ENCODE measurements around the gene IQCK.
"Not testable (repeated sequence)": the region's sequence is repeated elsewhere in the genome, so short reads cannot be mapped to it uniquely, and the experiment has no call there.

Gene IQCK

DNA sequence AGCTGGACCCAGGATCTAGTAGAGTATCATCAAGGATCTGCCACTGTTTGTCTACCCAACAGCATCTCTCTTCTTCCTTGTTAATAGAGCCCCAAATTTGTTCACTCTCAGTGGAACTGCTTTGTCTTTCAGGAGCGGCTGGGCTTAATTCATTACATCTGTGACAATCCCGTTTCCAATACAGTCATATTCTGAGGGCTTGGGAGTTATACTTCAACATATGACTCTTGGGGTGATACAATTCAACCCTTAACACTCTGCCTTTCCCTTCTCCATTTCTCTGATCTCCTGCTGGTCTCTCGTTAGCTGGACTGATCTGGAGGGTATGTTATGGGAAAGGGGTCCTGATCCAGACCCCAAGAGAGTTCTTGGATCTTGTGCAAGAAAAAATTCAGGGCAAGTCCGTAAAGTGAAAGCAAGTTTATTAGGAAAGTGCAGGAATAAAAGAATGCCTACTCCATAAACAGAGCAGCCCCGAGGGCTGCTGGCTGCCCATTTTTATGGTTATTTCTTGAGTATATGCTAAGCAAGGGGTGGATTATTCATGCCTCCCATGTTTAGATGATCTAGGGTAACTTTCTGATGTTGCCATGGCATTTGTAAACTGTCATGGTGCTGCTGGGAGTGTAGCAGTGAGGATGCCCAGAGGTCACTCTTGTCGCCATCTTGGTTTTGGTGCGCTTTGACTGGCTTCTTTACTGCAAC, 42.4 kb downstream of the IQCK start:
- DNase-seq: no peak

DNA sequence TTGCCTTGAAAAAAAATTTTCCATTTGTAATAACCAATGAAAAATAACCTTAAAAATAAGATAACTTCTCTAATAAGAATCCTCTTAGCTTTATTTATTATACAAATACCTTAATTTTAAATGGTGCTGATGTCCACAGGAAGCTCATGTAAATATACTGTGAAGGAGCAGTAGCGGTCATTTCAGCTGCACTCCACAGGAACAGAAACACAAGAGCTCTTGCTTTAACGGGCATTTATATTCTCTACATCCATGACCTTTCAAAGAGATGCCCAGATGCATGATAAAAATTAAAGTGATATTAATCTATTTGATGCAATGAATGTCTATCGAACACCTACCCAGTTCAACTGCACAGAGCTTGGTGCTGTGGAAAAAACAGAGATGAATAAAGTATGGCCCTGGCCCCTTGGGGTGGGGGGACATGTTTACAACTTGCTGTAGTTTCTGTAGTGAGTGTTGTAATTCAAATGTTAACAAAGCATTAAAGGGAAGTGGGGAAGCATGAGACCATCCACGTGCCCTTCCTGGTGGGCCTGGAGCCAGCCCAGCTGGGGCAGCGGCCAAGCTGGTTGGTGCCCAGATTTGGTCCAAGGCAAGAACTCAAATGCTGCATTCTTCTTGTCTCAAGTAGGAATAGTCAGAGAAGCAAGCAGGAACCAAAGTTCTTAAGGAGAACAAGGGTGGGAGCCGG, 47.9 kb downstream of the IQCK start:
- DNase-seq: no peak

DNA sequence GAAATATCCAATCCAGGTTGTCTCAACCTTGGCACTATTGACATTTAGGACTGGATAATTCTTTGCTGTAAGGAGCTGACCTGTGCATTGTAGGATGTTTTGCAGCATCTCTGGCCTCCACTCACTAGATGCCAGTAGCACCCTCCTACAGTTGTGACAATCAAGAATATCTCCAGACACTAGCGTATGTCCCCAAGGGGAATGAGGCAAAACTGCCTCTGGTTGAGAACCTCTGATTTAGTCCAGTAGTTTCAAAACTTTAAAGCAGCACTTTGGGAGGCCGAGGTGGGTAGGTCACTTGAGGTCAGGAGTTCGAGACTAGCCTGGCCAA, 48.4 kb downstream of the IQCK start:
- DNase-seq: no peak

DNA sequence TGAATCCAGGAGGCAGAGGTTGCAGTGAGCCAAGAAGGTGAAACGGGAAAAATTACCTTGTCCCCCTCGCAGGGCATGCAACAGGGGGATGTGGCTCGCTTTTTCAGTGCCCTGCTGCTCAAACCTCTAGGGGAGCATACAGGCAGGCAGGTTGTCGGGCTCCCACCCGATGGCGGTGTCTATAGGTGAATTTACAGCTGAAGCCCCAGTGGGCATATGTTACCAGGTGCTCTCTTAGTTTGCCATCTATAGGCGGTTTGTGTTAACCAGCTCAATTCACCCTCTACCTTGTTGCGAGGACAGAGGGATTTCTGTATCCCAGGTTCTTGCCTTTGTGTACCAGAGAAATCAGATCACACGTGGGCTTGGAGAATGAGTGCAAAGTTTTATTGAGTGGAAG, 48.9 kb downstream of the IQCK start:
- no peak for DNase-seq

DNA sequence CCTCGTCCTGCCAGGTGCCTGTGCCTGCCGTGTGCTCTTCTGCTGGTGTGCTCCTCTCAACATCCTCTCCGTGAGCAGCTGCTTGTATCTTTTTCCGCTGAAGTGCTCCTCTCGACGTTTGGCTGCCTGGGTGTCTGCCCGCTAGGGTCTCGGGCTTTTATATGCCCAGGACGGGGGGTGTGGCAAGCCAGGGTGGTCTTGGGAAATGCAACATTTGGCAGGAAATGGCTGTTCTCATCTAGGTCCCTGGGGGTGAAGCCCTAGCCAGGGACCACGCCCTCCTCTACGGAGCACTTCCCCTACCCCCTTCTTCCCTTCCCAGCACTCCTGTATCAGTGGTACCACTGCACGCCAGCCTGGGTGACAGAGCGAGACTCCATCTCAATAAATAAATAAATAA, 49.4 kb downstream of the IQCK start:
- DNase-seq: no peak

DNA sequence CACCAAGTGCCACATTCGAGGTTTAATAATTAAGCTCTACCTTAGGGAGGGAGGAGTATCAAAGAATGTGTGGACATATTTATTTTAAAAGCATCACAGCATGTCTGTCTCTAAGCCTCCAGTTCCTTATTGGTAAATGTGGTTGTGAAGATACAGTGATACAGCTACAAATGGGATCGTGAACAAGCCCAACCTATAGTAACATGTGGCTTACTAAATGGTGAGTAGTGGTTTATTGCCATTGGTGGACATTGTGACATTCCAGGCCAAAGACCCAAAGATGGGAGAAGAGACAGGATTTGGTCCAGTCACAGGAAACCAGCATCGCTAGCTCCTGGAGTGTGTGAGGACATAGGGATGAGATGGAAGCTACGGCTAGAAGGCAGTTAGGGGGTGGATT, 51.2 kb downstream of the IQCK start:
- no peak for DNase-seq

DNA sequence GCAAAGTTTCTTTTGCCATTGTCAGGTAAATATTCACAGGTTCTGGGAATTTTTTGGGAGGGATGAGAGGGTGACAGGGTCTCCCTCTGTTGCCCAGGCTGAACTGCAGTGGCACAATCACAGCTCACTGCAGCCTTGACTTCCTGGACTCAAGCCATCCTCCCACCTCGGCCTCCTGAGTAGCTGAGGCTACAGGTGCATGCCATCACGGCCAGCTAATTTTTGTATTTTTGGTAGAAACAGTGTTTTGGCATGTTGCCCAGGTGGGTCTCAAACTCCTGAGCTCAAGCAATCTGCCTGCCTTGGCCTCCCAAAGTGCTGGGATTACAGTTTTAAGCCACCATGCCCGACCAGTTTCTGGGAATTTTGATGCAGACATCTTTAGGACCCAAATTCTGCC, 53.0 kb downstream of the IQCK start:
- DNase-seq: no peak

DNA sequence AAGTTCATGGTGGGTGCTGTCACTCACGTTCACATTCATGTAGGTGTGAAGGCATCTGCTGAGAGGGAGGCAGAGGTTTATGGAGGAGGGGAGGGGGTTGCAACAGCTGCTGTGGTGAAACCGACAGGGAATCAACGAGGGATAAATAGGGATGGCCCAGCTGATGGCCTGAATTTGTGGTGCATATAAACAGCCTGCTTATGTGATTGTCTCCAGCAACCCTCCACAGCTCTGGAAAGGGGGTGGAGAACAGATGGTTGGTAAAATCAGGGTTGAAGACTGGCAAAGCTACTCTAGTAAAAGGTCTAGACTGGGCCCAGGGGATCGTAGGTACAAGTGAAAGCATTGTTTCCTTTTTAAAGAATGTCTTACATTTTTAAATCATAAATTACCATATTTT, 53.7 kb downstream of the IQCK start:
- DNase-seq: no peak

DNA sequence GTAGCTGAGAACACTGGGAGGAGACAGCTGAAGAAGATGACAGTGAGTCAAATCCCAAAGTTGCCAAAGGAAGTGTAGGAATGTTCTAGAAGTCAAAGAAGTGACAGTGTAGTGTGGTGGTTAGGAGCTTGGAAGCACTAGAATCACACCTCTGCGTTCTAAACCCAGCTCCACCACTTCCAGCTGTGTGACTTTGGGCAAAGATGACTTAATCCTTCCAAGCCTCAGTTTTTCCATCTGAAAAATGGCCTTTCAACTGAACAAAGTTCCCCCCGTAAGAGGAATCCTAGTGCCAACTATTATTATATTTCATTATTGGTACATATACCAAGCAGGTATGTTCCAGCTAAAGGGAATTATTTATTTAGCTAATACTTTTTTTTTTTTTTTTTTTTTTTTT, 56.0 kb downstream of the IQCK start:
- no peak for DNase-seq

DNA sequence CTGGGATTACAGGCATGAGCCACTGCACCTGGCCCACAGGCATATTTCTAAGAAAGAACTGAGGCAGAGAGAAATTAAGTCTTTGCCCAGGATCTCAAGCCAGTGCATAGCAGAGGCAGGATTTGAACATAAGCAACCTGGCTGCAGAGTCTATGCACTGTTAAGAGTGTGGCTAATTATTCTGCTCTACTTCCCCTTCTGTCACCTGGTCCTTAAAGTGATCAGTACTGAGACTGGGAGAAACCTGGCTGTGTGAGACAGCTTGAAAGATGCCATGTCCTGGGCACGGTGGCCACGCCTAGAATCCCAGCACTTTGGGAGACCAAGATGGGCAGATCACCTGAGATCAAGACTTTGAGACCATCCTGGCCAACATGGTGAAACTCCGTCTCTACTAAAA, 58.1 kb downstream of the IQCK start:
- DNase-seq: no peak

DNA sequence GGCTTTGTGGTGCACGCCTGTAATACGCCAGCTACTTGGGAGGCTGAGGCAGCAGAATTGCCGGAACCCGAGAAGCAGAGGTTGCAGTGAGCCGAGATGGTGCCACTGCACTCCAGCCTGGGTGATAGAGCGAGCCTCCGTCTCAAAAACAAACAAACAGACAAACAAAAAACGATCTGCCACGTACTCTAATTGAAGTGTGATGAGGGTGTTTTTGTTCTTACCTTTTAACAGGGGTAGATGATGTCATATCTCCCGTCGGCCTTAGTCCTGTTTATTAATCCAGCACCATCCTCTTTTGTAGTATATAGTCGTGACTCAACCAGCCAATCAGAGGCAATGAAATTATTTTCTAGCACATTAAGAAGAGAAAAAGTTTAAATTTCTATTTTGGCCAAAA, 58.5 kb downstream of the IQCK start:
- DNase-seq: no peak

DNA sequence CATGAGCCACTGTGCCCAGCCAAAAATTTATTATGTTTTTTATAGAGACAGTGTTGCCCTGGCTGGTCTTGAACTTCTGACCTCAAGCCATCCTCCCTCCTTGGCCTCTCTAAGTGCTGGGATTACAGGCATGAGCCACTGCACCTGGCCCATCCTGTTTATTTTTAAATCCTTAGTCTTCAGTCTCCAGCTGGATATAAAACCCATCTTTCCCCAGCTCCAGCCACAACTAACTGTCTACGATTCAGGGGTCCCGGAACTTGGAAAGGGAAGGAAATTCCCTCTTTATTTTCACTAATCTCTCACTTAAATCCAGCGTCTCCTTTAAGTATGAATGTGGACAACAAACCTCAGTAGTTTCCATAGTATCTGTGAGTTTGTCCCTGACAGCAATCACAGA, 62.2 kb downstream of the IQCK start:
- DNase-seq: no peak

DNA sequence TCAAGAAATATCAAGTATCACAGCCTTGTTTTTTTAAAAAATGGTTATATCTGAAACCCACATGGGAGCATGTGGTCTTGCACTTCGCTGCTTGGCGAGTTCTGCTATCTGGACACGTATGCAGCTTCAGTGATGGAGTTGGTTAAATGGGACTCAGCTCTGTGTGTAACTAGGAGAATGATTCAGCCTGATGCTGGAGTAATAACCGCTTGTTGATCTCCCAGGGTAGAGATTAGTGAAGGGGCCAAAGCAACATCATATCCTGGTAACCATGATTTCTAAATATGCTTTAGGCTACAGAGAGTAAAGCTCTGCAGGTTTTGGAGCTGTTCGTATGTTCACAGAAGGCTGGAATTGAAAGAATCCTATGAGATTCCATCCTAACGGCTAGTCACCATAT, 63.2 kb downstream of the IQCK start:
- no peak for DNase-seq

DNA sequence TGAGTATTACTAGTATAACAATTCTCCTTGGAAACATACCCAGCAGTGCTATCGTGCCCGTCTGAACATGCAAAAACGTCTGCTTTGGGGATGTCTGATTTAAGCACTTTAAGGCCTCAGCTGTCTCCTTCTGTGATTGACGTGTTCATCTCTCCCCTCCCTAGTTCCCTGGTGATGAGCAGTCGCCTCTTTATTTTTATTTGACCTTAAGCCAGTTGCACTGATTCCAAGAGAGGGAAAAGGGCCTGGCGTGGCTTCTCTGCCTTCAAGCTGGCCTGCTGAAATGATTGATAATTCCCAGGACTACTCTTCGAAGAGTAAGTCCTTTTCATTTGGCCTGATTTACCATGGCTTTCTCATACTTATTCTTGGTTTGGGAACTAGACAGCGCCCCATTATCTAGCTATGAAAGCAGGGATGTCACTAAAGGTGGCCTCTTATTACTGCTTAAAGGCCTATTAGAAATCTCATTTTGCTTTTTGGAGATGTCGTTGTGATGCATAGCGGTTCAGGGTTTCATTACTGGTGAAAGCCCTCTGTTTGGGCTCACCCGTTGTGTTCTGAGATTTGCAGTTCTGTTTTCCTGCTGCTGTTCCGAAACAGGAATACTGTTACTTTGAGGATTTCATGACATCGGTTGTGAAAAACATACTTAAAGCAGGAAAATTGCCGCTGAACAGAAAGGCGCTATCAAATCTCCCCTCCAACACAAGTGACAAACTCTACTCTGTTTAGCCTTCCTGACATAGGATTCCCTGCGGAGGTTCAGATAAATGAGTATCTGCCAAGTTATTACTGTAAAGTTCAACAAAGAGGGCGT, 65.5 kb downstream of the IQCK start:
- no peak for DNase-seq

DNA sequence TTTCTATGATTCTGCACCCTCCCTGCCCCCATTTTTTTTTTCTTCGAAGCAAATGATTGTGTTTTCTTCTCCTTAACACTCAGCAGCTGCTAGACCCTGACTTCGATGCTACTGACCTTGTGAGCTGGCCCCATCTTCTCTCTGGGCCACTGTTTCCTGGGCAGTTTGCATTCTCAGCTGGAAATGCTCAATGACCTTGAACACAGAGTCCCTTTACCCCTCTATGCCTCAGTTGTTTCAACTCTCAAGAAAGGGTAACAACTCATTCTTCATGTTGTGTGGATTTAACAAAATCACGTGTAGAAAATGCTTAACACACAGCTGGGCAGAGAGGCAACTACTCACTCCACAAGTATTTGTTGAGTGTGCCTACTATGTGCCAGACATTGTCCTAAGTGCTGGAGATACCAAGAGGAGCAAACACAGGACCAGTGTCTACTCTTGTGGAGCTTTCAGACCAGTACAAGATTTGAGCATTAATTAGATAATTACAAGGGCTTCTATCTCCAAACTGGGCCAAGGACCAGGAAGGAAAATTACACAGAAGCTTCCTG, 66.2 kb downstream of the IQCK start:
- no peak for DNase-seq

DNA sequence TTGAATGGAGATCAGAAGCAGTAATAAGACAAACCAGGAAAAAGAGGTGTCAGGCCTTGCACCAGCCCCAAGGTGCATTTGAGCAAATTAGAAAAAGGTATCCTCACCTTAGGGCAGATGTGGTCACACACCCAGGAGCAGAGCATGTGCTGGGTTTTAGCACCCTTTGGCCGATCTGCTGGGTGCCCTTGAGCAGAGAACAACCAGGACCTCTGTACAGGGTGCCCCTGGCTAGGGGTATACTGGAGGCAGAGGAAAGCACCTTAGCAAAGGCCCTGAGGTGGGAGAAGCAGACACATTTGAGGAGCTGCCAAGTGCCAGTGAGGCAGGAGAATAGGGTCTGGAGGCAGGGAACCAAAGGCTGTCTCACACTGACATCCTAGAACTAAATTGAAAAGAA, 67.0 kb downstream of the IQCK start:
- no peak for DNase-seq

DNA sequence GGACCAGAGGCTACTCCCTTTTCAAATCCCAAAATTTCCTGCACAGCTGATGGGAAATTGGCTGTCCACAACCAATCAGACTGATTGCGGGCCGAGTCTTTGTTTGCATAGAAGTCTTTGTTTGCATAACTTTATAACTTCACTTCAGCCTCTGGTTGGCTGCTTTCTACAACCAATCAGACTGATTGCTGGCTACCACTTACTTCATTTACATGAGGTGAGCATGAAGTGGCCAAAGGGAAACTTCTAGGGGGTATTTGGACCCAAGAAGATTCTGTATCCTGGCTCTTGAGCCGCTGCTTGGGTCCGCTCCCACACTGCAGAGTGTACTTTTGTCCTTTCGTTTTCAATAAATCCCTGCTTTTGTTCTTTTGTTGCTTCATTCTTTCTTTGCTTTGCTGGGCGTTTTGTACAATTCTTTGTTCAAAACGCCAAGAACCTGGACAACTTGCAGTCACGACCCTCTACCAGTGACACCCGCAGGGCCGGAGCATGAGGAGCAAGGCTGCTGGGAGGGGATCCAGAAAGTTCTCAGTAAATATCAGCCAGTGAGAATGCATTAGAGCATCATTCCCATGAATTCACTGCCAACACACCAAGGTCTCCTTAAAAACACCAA, 67.5 kb downstream of the IQCK start:
- no peak for DNase-seq

DNA sequence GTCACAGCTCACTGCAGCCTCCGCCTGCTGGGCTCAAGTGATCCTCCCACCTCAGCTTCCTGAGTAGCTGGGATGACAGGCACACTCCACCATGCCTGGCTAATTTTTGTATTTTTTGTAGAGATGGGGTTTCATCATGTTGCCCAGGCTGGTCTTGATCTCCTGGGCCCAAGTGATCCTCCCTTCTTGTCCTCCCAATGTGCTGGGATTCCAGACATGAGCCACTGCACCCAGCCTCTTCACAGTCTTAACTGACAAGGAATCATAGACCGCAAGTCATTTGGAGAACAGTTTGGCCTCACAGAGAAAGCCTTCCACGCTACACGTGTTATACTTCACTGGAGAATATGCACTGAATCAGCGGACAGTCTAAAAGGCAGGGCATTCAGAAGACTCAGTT, 83.3 kb downstream of the IQCK start:
- DNase-seq: not testable (repeated sequence)

DNA sequence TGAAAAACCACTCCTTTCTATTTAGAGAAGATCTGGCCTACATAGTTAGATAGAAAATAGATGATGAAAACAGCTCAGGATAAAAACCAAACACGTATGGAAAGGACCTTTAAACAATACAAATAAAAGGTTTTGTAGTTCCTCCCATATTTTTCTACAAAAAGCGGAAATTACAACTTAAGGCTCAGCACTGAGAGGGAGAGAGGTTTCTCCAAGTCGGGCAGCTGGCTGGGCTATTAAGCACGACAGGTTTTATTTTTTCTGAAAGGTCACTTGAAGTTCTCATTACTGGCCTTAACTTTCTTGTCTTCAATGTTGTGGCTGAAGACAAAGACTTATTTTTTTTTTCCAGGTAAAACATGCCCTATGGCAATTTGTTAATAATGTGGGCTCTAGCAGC, 83.8 kb downstream of the IQCK start:
- DNase-seq: not testable (repeated sequence)

DNA sequence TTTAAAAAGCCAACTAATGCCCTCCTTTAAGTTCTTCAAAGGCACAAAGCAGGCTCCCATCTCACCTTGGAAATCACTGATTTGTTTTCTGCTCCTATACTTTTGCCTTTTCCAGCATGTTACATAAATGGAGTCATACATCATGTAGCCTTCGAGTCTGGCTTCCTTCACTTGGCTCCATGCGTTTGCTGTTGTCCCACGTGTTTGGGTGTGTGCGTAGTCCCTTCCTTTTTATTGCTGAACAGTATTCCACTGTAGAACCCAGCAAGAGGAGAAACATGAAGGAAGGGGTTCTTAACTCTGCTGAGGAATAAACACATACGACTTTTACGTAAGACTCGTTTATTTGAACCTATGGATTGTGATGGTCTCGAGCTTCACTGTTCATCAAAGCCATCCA, 84.5 kb downstream of the IQCK start:
- DNase-seq: no peak

DNA sequence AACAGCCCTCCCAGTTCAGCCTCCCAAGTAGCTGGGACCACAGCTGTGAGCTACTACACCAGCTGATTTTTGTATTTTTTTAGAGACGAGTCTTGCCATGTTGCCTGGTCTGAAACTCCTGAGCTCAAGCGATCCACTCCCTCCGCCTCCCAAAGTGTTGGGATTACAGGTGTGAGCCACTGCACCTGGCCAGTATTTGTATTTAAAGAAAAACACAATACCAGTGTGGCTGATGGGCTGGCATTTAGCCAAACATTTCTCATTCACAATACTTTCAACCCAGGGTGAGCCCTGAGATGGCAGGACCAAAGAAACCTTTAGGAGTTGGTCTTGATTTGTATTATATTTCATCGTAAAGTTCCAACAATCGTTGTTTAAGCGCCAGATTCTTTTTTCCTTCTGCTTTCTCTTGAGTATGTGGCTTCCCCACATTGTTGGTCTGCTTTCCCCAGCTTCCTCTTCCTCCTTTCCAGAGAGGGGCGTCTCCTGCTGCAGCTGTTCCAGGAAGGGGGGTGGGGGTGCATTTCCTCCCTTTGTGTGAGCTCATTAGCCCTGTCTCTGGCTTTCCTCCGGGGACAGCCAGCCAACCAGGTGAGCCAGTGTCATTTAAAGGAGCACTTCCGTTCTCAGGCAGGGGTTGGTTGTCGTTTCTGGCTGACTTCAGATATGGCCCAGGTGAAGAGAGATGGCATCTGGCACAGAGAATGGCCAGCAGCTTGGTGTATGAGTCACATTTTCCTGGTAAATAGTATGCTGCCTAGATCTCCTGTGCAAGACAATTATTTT, 86.7 kb downstream of the IQCK start:
- DNase-seq: peak; percentile 60

DNA sequence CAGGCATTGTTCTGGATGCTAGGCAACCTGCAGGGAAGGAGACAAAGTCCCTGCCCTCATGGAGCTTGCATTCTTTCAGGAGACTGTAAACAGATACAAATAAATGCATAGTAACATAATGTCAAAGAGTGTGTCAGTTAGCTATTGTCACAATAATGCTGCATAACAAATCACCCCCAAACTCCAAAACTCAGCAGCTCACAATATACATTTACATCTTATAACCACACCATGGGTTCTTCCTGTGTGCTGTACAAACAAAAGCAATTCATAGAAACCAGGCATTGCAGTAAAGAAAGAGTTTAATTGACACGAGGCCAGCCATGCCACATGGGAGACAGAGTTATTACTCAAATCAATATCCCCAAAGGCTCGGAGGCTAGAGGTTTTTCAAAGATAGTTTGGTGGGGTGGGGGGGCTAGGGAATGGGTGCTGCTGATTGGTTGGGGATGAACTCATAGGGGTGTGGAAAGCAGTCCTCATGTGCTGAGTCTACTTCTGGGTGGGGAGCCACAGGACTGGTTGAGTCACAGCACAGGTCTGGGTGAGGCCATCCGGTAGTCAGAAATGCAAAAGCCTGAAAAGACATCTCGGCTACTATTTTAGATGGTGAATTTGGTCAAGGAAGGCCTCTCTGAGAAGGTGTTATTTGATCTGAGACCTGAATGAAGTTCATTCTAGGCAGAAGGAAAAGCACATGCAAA, 87.5 kb downstream of the IQCK start:
- no peak for DNase-seq
